Fibroblast of lung (primary cell): Measurements from ENCODE around the gene CCDC142. TPM values are rescaled to one million over a fixed set of nuclear protein-coding genes. Genes with fewer than 3 reads are reported as not detected.
"Not testable (repeated sequence)": the region's sequence is repeated elsewhere in the genome, so short reads cannot be mapped to it uniquely, and the experiment has no call there.

ENCODE experiments used
- DNase-seq, 2 donors: peaks; one replicate each; pipeline versions ENCODE4 v3.0.0 to v3.0.0-alpha.2; 2010; ENCODE audit warnings: low read depth in 2 of 2
- H2AFZ ChIP-seq: 2 replicates; pipeline ENCODE4 v1.5.1; 2012; ENCODE audit warnings: low read length, control low read depth, inconsistent platforms
- H3K27ac ChIP-seq: 2 replicates; pipeline ENCODE4 v1.5.1; 2011; ENCODE audit warnings: low read length, control low read depth; ENCODE audit not compliant: insufficient read depth
- H3K27me3 ChIP-seq: 2 replicates; pipeline ENCODE4 v1.5.1; 2011; ENCODE audit warnings: mild to moderate bottlenecking, low read length; ENCODE audit not compliant: control insufficient read depth, insufficient read depth
- H3K36me3 ChIP-seq: 2 replicates; pipeline ENCODE4 v1.5.1; 2011; ENCODE audit warnings: low read length; ENCODE audit not compliant: control insufficient read depth, insufficient read depth
- H3K4me1 ChIP-seq: 2 replicates; pipeline ENCODE4 v1.5.1; 2011; ENCODE audit warnings: low read length; ENCODE audit not compliant: control insufficient read depth, insufficient read depth; ENCODE audit errors: extremely low read depth
- H3K4me2 ChIP-seq: 2 replicates; pipeline ENCODE4 v1.5.1; 2011; ENCODE audit warnings: low read length, control low read depth; ENCODE audit not compliant: insufficient read depth; ENCODE audit errors: extremely low read depth
- H3K4me3 ChIP-seq, 4 experiments: fragments of 200-600 bp in 1 of 4; sonication (generic) in 1 of 4; replicated peaks in 1 of 4; 2 replicates each; pipeline ENCODE4 v1.5.1; 2011 to 2016; ENCODE audit warnings: low read length in 4 of 4, low read depth in 3 of 4, mild to moderate bottlenecking in 3 of 4, control low read depth in 2 of 4, inconsistent platforms in 1 of 4, mixed read lengths in 1 of 4; ENCODE audit not compliant: insufficient read depth in 1 of 4; ENCODE audit errors: control extremely low read depth in 1 of 4
- H3K79me2 ChIP-seq: 2 replicates; pipeline ENCODE4 v1.5.1; 2012; ENCODE audit warnings: mild to moderate bottlenecking, low read length, inconsistent platforms; ENCODE audit not compliant: control insufficient read depth, insufficient read depth
- H3K9ac ChIP-seq: 2 replicates; pipeline ENCODE4 v1.5.1; 2011; ENCODE audit warnings: mild to moderate bottlenecking, low read length, control low read depth; ENCODE audit not compliant: insufficient read depth
- H3K9me3 ChIP-seq: 2 replicates; pipeline ENCODE4 v1.5.1; 2012; ENCODE audit warnings: low read depth, low read length; ENCODE audit not compliant: control insufficient read depth, insufficient read depth
- H4K20me1 ChIP-seq: 2 replicates; pipeline ENCODE4 v1.5.1; 2011; ENCODE audit warnings: low read length; ENCODE audit not compliant: control insufficient read depth, insufficient read depth; ENCODE audit errors: extremely low read depth
- EZH2 ChIP-seq: IDR thresholded peaks from 2 replicates; pipeline ENCODE4 v1.5.1; 2012; ENCODE audit warnings: low read length, control low read depth, mild to moderate bottlenecking; ENCODE audit errors: missing control alignments
- polyA plus RNA-seq, 2 donors: library from polyadenylated mRNA; depleted of rRNA in 1 of 2; stranded (reverse) in 1 of 2; unstranded in 1 of 2; fragments of >200 nt; gene quantifications; 2 replicates each; pipeline ENCODE4 v1.2.1, GENCODE V29; 2011 to 2012; ENCODE audit warnings: missing spikeins in 1 of 2
- total RNA-seq: library from RNA; depleted of rRNA; stranded (reverse); fragments of >200 nt; gene quantifications from 2 replicates; pipeline ENCODE4 v1.2.1, GENCODE V29; 2014
- TF ChIP-seq, protein P1 (sequence below), 2 donors: IDR thresholded peaks in 1 of 2; conservative IDR thresholded peaks in 1 of 2; 1 replicate in 1 of 2; 2 replicates in 1 of 2; pipeline ENCODE4 v1.5.1; 2011 to 2012; ENCODE audit warnings: low read length in 2 of 2, control low read depth in 1 of 2, inconsistent platforms in 1 of 2, low read depth in 1 of 2, mild to moderate bottlenecking in 1 of 2

The CCDC142 gene
- total and polyA plus RNA-seq, 2 donors (not counting 1 experiment from before 2014, with no cell fraction given) = 3.8 to 21.3 TPM

DNA sequence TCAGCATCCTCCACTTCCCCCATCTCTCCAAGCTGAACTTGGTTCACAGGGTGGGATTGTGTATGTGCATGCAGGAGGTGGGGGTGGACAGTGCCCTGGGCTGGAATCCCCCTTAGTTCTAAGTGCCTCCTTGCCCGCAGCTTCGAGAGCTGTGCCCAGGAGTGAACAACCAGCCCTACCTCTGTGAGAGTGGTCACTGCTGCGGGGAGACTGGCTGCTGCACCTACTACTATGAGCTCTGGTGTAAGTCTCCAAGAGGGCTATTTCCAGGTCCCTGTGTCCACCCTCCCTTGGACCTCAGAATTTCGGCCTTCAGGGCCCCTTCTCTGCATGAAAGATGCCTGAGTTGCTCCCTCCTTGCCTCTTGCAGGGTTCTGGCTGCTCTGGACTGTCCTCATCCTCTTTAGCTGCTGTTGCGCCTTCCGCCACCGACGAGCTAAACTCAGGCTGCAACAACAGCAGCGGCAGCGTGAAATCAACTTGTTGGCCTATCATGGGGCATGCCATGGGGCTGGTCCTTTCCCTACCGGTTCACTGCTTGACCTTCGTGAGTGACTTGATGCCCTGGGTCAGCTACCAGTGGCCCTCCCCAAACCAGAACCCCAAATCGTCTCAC, 23.2 kb downstream of the CCDC142 start:
- H2AFZ ChIP-seq, H4K20me1 ChIP-seq, H3K9me3 ChIP-seq, DNase-seq, H3K9ac ChIP-seq, H3K27me3 ChIP-seq, H3K27ac ChIP-seq: not testable (repeated sequence)
- peaks cover 19% of the 10 kb centered on the region for H3K4me1 ChIP-seq
- peak overlapping the region in 2 of 4 experiments; percentile 81 to 88 for H3K4me3 ChIP-seq
- H3K4me2 ChIP-seq = peak overlapping the region; percentile 49
- H3K36me3 ChIP-seq = peaks cover 15% of the 10 kb centered on the region
- peaks cover 11% of the 10 kb centered on the region for H3K79me2 ChIP-seq

DNA sequence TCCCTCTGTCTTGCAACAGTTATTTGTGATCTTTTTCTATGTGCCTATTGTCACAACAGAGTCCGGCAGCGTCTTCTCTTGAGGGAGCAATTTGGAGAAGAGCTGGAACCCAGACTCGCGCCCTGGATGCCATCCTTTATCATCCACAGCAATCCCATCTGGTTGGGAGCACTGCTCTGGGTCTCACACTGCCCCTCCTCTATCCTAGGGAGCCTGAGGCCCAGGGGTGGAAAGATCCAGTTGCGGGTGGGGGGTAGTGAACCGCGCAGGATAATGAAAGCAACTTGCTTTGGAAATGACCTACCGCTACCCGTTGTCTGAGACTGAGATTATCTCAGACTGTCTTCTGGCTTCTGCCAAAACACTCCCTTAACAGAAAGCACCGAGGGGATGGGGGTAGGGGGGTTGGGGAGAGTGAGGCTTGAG, 23.8 kb downstream of the CCDC142 start:
- peak overlapping the region; percentile 73 for H3K27ac ChIP-seq
- peak overlapping the region; percentile 43 for H2AFZ ChIP-seq
- peak overlapping the region; percentile 81 to 95 (median 90) for H3K4me3 ChIP-seq
- peaks cover 19% of the 10 kb centered on the region for H3K4me1 ChIP-seq
- no peaks in the 10 kb centered on the region for H3K9me3 ChIP-seq
- H3K9ac ChIP-seq = peak overlapping the region; percentile 62
- H3K4me2 ChIP-seq = peak overlapping the region; percentile 96
- no peak for TF ChIP-seq EZH2
- TF ChIP-seq, protein P1, sequence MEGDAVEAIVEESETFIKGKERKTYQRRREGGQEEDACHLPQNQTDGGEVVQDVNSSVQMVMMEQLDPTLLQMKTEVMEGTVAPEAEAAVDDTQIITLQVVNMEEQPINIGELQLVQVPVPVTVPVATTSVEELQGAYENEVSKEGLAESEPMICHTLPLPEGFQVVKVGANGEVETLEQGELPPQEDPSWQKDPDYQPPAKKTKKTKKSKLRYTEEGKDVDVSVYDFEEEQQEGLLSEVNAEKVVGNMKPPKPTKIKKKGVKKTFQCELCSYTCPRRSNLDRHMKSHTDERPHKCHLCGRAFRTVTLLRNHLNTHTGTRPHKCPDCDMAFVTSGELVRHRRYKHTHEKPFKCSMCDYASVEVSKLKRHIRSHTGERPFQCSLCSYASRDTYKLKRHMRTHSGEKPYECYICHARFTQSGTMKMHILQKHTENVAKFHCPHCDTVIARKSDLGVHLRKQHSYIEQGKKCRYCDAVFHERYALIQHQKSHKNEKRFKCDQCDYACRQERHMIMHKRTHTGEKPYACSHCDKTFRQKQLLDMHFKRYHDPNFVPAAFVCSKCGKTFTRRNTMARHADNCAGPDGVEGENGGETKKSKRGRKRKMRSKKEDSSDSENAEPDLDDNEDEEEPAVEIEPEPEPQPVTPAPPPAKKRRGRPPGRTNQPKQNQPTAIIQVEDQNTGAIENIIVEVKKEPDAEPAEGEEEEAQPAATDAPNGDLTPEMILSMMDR (conservative IDR thresholded peaks at IDR 0.05 in 1 of 2, IDR thresholded peaks at IDR 0.05 in 1 of 2; ENCODE audit: low read depth in 1 of 2, low read length in 2 of 2) = no peak
- H3K36me3 ChIP-seq = peaks cover 15% of the 10 kb centered on the region
- H3K79me2 ChIP-seq = peaks cover 6% of the 10 kb centered on the region
- DNase-seq = peak; percentile 18 to 25
- no peaks in the 10 kb centered on the region for H3K27me3 ChIP-seq
- no peaks in the 10 kb centered on the region for H4K20me1 ChIP-seq

DNA sequence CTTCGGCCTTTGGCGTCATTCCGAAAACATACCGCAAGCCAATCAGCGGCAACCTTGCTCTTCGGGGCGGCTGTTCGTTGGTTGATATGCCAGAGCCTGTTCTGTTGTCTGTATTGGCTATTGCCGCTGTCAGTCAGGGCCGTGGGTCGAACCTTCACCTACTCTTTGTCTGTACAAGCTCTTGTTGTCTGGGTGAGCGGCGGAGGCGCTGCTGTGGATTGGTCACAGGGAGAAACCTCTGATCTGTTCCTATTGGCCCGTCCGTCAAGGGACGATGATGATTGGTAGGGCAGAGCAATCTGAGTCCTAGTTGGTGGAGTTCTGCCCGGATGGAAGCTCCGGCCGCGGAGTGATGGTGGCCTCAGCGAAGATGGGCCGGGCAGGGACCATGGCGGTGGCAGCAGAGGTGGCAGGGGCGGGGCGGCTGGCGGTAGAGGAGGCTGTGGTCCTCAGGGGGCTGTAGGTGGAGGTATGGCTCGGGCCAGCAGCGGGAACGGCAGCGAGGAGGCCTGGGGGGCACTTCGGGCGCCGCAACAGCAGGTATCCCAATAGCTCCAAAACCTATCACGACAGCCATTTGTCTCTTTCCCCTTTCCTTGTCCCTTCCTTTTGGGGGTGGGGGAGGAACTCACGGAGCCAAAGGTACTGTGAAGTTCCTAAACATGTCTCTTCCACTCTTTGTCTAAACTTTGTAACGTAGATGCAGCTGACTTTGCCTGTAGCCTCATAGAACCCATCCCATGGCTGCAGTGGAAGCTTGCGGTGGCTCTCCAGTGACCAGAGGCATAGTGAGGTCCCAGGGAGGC, 24.5 kb downstream of the CCDC142 start, which contains the start of gene WBP1:
TSS of gene WBP1 (plus strand) at position 307 of the 806 bp plus-strand sequence. CDS start at position 472, 165 bp downstream.
- Histone ChIP-seq H3K79me2 (peaks cover 6% of the 10 kb centered on the region), H3K27ac (peak within 1 kb of the TSS; percentile 73), H3K9ac (peak within 1 kb of the TSS; percentile 62), H3K36me3 (peaks cover 15% of the 10 kb centered on the region), H3K27me3 (no peaks in the 10 kb centered on the region), H2AFZ (peak within 1 kb of the TSS; percentile 43), H3K9me3 (no peaks in the 10 kb centered on the region), H4K20me1 (no peaks in the 10 kb centered on the region), H3K4me1 (peaks cover 19% of the 10 kb centered on the region), H3K4me2 (peak within 1 kb of the TSS; percentile 96), H3K4me3 (peak within 1 kb of the TSS; percentile 81 to 95 (median 90))
- DNase-seq = peak; percentile 100
- peak; percentile 58 for TF ChIP-seq EZH2
- TF ChIP-seq, protein P1 (conservative IDR thresholded peaks at IDR 0.05 in 1 of 2, IDR thresholded peaks at IDR 0.05 in 1 of 2; ENCODE audit: low read depth in 1 of 2, low read length in 2 of 2) = no peak
